HCT116 (cell line): Measurements from ENCODE around the gene NDUFS2. TPM values are rescaled to one million over a fixed set of nuclear protein-coding genes. Genes with fewer than 3 reads are reported as not detected.

Experiments
- ATAC-seq: fragments of 200-7000 bp; cut with Tn5 transposase; 2 replicates; pipeline ENCODE4 v1.9.1; 2020; ENCODE audit warnings: mild to moderate bottlenecking, moderate library complexity
- BruUV-seq: library from RNA; stranded (reverse); fragments of 400-500 nt; replicated peaks from 2 replicates; lab custom pipeline; 2021; lab: Mats Ljungman, UMichigan
- CTCF ChIA-PET: fragments of 300-600 bp; sonication (Branson Sonifier 250); formaldehyde crosslinking; loops from one replicate; lab custom pipeline; 2021; ENCODE audit warnings: antibody characterized with exemption; lab: Charles Lee
- POLR2A ChIA-PET: fragments of 300-600, 350-600 bp; sonication (Branson Sonifier 250); formaldehyde crosslinking; loops from one replicate; lab custom pipeline; 2021; ENCODE audit warnings: antibody characterized with exemption; lab: Charles Lee
- RAD21 ChIA-PET, 2 experiments: fragments of 300-600 bp; sonication (Branson Sonifier 250); formaldehyde crosslinking; loops; one replicate each; lab custom pipeline; 2023; ENCODE audit warnings: low total read pairs in 2 of 2; ENCODE audit not compliant: uncharacterized antibody in 2 of 2, unreplicated experiment in 2 of 2, low non-redundant PET in 1 of 2; lab: Charles Lee
- DNase-seq: peaks from one replicate; pipeline ENCODE4 v3.0.0-alpha.2; 2010; ENCODE audit warnings: low read depth, low spot score
- H2AFZ ChIP-seq: fragments of 200-600 bp; shearing (Covaris generic), sonication (generic); 2 replicates; pipeline ENCODE4 v1.6.1; 2017; ENCODE audit warnings: low read depth, mixed run types, mixed read lengths, antibody characterized with exemption, low read length; ENCODE audit not compliant: poor library complexity, severe bottlenecking
- H3K27ac ChIP-seq: 2 replicates; pipeline ENCODE4 v1.5.1; 2012; ENCODE audit warnings: low read depth, low read length
- H3K27me3 ChIP-seq: fragments of 200-600 bp; sonication (generic); 2 replicates; pipeline ENCODE4 v1.6.1; 2016; ENCODE audit warnings: mixed run types, low read length, mixed read lengths; ENCODE audit not compliant: insufficient read depth
- H3K36me3 ChIP-seq, 2 experiments: fragments of 200-500 bp in 1 of 2; fragments of 200-600 bp in 1 of 2; sonication (Bioruptor generic) in 1 of 2; sonication (generic) in 1 of 2; 2 replicates each; pipeline versions ENCODE4 v1.5.1 to v1.6.1; 2014 to 2016; ENCODE audit warnings: low read length in 2 of 2, inconsistent platforms in 1 of 2, mixed read lengths in 1 of 2, mixed run types in 1 of 2; ENCODE audit not compliant: insufficient read depth in 2 of 2, control insufficient read depth in 1 of 2
- H3K4me1 ChIP-seq, 2 experiments: fragments of 200-600 bp in 1 of 2; sonication (generic) in 1 of 2; 2 replicates each; pipeline versions ENCODE4 v1.5.1 to v1.6.1; 2012 to 2017; ENCODE audit warnings: low read length in 2 of 2, inconsistent platforms in 1 of 2, mild to moderate bottlenecking in 1 of 2, mixed read lengths in 1 of 2, mixed run types in 1 of 2, moderate library complexity in 1 of 2; ENCODE audit not compliant: insufficient read depth in 2 of 2, control insufficient read depth in 1 of 2
- H3K4me2 ChIP-seq: fragments of 200-600 bp; sonication (generic); 2 replicates; pipeline ENCODE4 v1.6.1; 2017; ENCODE audit warnings: mixed run types, low read length, mixed read lengths
- H3K4me3 ChIP-seq, 2 experiments: fragments of 200-600 bp in 1 of 2; sonication (generic) in 1 of 2; replicated peaks in 1 of 2; 2 replicates each; pipeline ENCODE4 v1.5.1; 2011 to 2016; ENCODE audit warnings: low read length in 2 of 2, control low read depth in 1 of 2, low read depth in 1 of 2, mild to moderate bottlenecking in 1 of 2, mixed read lengths in 1 of 2, mixed run types in 1 of 2
- H3K79me2 ChIP-seq: fragments of 200-600 bp; sonication (generic); 2 replicates; pipeline ENCODE4 v1.6.1; 2017; ENCODE audit warnings: mild to moderate bottlenecking, mixed run types, low read length, moderate library complexity, mixed read lengths; ENCODE audit not compliant: insufficient read depth
- H3K9ac ChIP-seq: fragments of 200-600 bp; sonication (generic); 2 replicates; pipeline ENCODE4 v1.6.1; 2016; ENCODE audit warnings: low read length, mixed read lengths
- H3K9me2 ChIP-seq: fragments of 200-600 bp; sonication (generic), shearing (Covaris generic); 2 replicates; pipeline ENCODE4 v1.6.1; 2017; ENCODE audit warnings: mixed run types, mild to moderate bottlenecking, moderate library complexity; ENCODE audit not compliant: insufficient read depth
- H3K9me3 ChIP-seq, 2 experiments: fragments of 200-500 bp in 1 of 2; fragments of 200-600 bp in 1 of 2; sonication (Bioruptor generic) in 1 of 2; sonication (generic) in 1 of 2; 2 replicates each; pipeline ENCODE4 v1.6.1; 2014 to 2017; ENCODE audit warnings: low read length in 2 of 2, mixed read lengths in 2 of 2, inconsistent platforms in 1 of 2, low read depth in 1 of 2, mild to moderate bottlenecking in 1 of 2, mixed run types in 1 of 2, moderate library complexity in 1 of 2; ENCODE audit not compliant: control insufficient read depth in 1 of 2, insufficient read depth in 1 of 2
- H4K20me1 ChIP-seq: fragments of 200-600 bp; sonication (generic), shearing (Covaris generic); 2 replicates; pipeline ENCODE4 v1.6.1; 2017; ENCODE audit warnings: mixed run types, mild to moderate bottlenecking, moderate library complexity; ENCODE audit not compliant: insufficient read depth
- CBX3 ChIP-seq: IDR thresholded peaks from 2 replicates; pipeline ENCODE4 v1.6.1; 2012; ENCODE audit warnings: low read depth
- CEBPB ChIP-seq: IDR thresholded peaks from 2 replicates; pipeline ENCODE4 v1.6.1; 2012; ENCODE audit warnings: low read depth
- EGR1 ChIP-seq: IDR thresholded peaks from 2 replicates; pipeline ENCODE4 v1.6.1; 2012; ENCODE audit warnings: low read depth
- ELF1 ChIP-seq: IDR thresholded peaks from 2 replicates; pipeline ENCODE4 v1.6.1; 2012; ENCODE audit warnings: low read depth, borderline replicate concordance
- FOSL1 ChIP-seq: IDR thresholded peaks from 2 replicates; pipeline ENCODE4 v1.6.1; 2012; ENCODE audit warnings: low read depth
- POLR2A ChIP-seq: IDR thresholded peaks from 2 replicates; pipeline ENCODE4 v1.7.0; 2011; ENCODE audit warnings: borderline replicate concordance; ENCODE audit not compliant: insufficient read depth, insufficient read length; ENCODE audit errors: extremely low read depth
- POLR2AphosphoS5 ChIP-seq: IDR thresholded peaks from 2 replicates; pipeline ENCODE4 v1.6.1; 2011; ENCODE audit warnings: mild to moderate bottlenecking, low read depth, low read length, moderate library complexity
- RAD21 ChIP-seq: IDR thresholded peaks from 2 replicates; pipeline ENCODE4 v1.6.1; 2012; ENCODE audit warnings: low read depth, mild to moderate bottlenecking
- SIN3A ChIP-seq: IDR thresholded peaks from 2 replicates; pipeline ENCODE4 v1.6.1; 2012; ENCODE audit warnings: low read depth
- SRF ChIP-seq: IDR thresholded peaks from 2 replicates; pipeline ENCODE4 v1.6.1; 2012; ENCODE audit warnings: low read depth
- TCF7L2 ChIP-seq: IDR thresholded peaks from 2 replicates; pipeline ENCODE4 v1.7.0; 2011; ENCODE audit warnings: borderline replicate concordance, inconsistent platforms; ENCODE audit not compliant: insufficient read depth, insufficient read length; ENCODE audit errors: extremely low read depth
- ZFX ChIP-seq: fragments of 450-650 bp; IDR thresholded peaks from 2 replicates; pipeline ENCODE4 v1.6.1; 2017
- intact Hi-C: fragments of 100-400 bp; cut with micrococcal nuclease; formaldehyde crosslinking; loops from 2 replicates; pipeline ENCODE4 v1.10.0; 2022
- total RNA-seq: library from RNA; stranded (reverse); gene quantifications from one replicate; pipeline ENCODE4 v1.2.1, GENCODE V29; 2021; ENCODE audit not compliant: unreplicated experiment
- TF ChIP-seq, protein P1 (sequence below): IDR thresholded peaks from 2 replicates; pipeline ENCODE4 v1.6.1; 2012
- TF ChIP-seq, protein P2 (sequence below): IDR thresholded peaks from 2 replicates; pipeline ENCODE4 v1.6.1; 2011; ENCODE audit warnings: mild to moderate bottlenecking, low read length, moderate library complexity; ENCODE audit not compliant: insufficient replicate concordance; ENCODE audit errors: extremely low read depth
- TF ChIP-seq, protein P3 (sequence below): IDR thresholded peaks from 2 replicates; pipeline ENCODE4 v1.6.1; 2012

NDUFS2 gene
- total RNA-seq, 1 experiment from 2014 or later, result 82.7 TPM

DNA sequence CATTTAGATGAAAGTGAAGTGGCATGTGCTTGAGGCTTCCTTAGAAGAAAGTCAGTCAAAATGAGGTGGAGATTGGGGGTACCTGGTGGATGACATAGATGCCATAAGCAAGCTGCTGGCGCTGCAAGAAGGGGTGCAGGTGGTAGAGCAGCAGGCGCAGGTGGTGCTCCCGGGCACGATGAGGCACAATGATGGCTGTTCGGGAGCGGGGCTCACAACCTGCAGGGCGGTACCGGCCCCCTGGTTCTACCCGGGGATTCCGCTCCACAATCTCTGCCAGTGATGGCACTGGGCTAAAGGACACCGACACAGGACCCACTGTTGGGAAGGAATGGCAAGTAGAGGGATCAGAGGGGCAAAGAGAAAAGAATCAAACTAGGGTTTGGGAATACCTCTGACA lies 27.3 kb upstream of the NDUFS2 start (continued):
- TF ChIP-seq ZFX (no peak), TCF7L2 (no peak)

DNA sequence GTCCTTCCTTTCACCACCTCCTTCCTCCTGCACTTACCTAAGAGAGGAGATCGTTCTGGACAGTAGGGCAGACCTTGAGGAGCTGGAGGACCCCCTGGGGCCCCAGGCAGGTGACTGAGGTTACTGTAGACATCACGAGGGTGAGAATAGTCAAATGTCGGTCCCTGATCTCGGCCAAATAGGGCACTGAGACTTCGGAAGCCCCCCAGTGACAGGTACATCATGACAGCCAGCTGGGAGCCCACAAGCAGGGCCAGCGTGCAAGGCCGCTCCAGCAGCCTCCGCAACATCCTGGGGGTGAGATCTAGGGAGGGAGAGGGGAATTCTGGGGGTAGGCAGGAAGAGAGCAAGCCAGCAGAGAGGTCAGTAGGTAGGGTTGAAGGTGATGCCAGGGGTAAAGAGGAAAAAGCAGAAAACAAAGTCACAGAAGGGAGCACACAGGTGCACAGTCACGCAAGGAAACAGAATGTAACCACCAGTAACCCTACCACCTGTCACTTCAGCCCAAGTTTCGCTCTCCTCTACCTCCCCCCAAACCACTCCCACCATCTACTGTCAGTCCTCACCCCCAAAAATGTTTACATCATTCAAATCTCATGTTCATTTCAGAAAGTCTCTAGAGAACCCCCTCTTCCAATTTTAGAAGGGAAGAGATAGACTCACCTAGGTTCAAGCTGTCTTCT lies 26.3 kb upstream of the NDUFS2 start:
- POLR2A ChIA-PET, result no interaction called here
- BruUV-seq, result TSS peak; percentile 46
- Histone ChIP-seq H3K9me2 (no peaks in the 10 kb centered on the region), H3K4me3 (peak overlapping the region; percentile 90 to 93), H3K27ac (no peak overlapping the region), H3K4me1 (peaks cover 10 to 19% of the 10 kb centered on the region in 2 experiments; a peak in 3 of 4 replicates), H3K36me3 (peaks cover 21 to 32% of the 10 kb centered on the region in 2 experiments; a peak in 3 of 4 replicates), H3K4me2 (peak overlapping the region; percentile 89), H2AFZ (no peak overlapping the region), H3K9ac (peak overlapping the region; percentile 81), H4K20me1 (no peaks in the 10 kb centered on the region), H3K27me3 (no peaks in the 10 kb centered on the region), H3K79me2 (peaks cover 17% of the 10 kb centered on the region), H3K9me3 (no peaks in the 10 kb centered on the region)
- DNase-seq (no peak), ATAC-seq (no peak)
- CTCF ChIA-PET, result interaction anchor here (2.1 kb wide), 1 partner anchor 10 kb away, joined by 9 read pairs; the partner anchor contains the start of gene PPOX
- intact Hi-C loops, result no loop called here
- RAD21 ChIA-PET, result no interaction called here
- TF ChIP-seq SRF (no peak), FOSL1 (no peak), POLR2AphosphoS5 (no peak), ZFX (no peak), ELF1 (no peak), EGR1 (no peak), CEBPB (no peak), SIN3A (no peak), CBX3 (no peak), RAD21 (no peak), POLR2A (no peak)
- TF ChIP-seq, protein P1, sequence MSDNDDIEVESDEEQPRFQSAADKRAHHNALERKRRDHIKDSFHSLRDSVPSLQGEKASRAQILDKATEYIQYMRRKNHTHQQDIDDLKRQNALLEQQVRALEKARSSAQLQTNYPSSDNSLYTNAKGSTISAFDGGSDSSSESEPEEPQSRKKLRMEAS, result no peak
- TF ChIP-seq, protein P2, sequence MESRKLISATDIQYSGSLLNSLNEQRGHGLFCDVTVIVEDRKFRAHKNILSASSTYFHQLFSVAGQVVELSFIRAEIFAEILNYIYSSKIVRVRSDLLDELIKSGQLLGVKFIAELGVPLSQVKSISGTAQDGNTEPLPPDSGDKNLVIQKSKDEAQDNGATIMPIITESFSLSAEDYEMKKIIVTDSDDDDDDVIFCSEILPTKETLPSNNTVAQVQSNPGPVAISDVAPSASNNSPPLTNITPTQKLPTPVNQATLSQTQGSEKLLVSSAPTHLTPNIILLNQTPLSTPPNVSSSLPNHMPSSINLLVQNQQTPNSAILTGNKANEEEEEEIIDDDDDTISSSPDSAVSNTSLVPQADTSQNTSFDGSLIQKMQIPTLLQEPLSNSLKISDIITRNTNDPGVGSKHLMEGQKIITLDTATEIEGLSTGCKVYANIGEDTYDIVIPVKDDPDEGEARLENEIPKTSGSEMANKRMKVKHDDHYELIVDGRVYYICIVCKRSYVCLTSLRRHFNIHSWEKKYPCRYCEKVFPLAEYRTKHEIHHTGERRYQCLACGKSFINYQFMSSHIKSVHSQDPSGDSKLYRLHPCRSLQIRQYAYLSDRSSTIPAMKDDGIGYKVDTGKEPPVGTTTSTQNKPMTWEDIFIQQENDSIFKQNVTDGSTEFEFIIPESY, result no peak
- TF ChIP-seq, protein P3, sequence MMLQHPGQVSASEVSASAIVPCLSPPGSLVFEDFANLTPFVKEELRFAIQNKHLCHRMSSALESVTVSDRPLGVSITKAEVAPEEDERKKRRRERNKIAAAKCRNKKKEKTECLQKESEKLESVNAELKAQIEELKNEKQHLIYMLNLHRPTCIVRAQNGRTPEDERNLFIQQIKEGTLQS, result no peak
